AG20443 (cell line): ENCODE measurements around the gene BCL11B.

Experiments used
- DNase-seq: peaks from one replicate; pipeline ENCODE4 v3.0.0; 2012; ENCODE audit warnings: low spot score, mixed read lengths

BCL11B gene

DNA sequence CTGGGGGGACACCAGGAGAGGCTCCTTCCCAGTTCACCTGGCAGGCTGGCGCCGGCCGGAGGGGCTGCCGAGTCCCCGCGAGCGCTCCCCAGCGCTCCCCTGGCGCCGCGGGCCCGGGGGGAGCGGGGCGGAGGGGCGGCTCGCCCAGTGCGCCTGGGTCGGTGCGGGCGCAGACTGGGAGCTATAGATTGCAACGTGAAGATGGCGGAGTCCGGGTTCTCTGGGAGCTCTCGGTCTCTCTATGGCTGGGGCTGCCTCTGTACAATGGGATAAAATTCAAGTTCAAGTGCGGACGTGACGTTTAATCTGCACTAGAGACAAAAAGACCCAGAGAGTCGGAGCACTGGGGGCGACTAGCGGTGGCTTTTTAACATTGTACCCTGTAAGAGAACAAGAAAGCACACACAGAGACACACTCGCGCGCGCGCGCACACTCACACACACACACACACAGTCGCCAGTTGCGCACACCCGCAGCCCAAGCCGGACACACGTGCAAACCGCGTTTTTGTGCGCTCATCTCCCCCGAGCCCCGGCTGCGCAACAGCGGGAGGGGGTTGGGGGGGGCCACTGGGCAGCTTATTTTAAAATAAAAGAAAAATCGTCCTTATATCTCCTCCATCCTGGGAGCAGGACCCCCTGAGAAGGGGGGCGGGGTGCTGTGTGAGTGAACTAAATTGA, at the start of gene BCL11B:
Gene BCL11B, minus strand, starts transcription at position 247 of the 681 bp plus-strand sequence. CDS start 979 bp downstream, outside the sequence.
- peak; percentile 68 for DNase-seq

DNA sequence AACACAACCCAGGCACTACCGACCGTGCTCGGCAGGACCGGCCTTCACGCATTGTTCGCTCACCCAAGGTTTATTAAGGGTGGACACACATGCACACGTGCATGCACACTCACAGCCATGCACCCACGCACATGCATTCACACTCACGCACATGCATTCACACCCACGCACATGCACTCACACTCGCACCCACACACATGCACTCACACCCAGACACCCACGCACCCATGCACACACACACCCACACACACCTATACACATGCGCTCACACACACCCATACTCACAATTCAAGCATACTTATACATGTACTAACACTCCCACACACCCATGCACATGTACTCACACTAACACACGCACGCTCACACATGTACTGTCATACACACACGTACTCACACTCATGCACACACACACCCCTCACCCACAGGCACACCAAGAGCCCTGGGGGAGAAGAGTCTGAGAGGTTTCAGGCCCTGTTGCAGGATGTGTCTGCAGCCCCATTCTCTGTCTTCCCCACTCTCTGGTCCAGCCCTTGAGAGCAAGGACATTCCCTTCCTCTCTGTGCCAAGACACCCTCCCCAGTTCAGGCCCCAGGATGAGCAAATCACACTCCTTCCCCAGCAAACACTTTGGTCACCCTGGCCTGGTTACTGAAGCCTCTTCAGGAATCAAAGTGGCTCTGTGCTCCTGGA, 49.4 kb upstream of the BCL11B start:
- DNase-seq: peak; percentile 20

DNA sequence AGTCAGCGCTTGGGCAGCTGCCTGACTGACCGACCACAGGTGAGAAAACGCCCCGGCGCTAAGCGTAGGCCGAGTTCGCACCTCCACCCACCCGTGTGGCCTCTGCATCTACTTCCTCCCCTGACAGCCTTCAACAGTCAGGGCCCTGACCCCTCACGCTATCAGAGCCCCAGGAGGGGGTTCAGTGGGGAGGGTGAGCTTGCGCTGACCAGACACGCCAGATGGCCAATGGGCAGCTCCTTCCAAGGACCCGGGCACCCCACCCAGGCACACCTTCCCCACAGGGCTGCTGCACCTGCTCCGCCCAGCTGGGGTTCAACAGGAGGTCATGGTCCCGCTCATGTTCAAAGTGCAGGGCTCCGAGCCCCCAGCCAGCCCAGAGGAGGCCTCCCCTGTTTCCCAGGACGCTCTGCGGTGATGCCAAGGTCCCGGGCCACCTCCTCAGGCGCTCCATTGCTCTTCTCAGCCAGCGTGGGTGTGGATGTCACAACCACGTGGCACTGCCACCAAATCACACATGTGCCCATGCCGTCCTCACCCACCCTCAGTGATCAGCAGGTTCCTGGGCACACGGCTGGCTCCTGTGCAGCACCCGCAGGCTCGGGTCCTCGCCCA, 48.7 kb upstream of the BCL11B start:
- DNase-seq: peak; percentile 12

DNA sequence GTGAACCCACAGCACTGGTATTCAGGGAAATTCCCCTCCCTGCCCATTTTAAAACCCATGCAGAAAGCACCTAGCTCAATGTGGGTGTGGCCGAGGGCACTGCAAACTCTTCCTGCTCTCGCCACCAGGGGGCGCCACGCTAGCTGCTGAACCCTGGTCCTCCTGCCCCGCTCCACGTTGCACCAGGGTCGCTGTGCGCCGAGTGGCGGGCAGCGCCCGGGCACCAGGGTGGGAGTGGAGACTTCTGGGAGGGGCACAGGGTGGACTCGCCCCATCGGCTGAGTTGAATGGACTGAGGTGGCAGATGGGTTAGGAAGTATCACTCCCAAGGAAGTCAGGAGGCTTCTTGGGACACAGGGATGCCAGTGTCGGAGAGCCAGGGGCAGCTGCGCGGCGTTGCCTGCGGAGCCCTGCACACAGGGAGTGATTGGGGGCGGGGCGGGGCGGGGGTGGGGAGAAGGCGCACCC, 48.1 kb upstream of the BCL11B start:
- DNase-seq: peak; percentile 79

DNA sequence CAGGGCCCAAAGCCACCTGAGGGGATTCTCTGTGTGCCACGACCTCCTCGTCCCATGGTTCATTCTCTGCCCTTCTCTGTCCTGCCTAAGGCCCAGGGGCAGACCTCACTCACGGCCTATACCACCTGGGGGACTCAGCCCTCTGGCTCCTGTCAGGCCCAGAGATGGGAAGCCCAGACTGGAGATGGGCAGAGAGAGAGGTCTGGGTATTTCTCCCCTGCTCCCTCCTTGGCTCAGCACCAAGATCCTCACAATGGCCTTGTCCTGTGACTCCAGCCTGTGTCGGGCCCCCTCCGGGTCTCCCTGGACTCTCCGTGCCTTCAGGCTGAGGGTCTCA, 46.9 kb upstream of the BCL11B start:
- DNase-seq: no peak

DNA sequence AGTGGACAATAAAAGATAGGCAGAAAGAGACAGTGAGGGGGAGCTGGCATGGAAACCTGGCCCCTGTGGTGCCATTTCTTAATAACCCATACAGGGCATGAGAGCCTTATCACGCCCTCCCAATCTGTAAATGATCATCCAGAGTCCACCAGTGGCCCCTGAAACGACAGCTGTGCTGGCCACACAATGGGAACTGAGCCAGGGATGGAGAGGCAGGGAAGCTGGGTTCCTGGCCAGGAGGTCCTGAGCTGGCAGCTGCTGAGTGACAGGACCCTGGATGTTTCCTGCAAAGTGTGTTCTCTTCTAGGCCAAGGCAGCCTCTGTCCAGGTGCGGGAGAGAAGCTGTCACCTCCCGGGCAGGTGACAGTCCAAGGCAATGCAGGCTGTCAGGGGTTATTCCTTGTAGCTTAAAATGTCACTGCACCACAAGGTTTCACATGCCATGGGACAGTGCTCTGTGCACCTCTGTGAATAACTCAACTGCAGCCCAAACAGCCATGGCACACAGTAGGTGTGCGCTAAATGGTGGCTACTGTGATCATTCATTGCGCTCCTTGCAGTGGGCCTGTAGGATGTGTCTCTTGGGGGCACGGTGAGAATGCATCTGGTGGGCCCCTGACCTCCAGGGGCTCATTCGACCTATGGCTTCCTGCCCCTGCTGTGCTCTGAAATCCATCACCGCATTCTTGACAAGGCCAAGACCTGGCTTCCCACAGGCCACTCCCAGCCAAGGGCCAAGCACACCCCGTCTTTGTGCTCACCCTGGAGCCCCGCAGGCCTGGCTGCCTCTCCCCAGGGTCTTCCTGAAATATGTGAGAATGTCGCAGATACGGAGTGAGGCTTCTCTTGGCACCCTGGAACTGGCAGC, 46.3 kb upstream of the BCL11B start:
- DNase-seq: peak; percentile 8

DNA sequence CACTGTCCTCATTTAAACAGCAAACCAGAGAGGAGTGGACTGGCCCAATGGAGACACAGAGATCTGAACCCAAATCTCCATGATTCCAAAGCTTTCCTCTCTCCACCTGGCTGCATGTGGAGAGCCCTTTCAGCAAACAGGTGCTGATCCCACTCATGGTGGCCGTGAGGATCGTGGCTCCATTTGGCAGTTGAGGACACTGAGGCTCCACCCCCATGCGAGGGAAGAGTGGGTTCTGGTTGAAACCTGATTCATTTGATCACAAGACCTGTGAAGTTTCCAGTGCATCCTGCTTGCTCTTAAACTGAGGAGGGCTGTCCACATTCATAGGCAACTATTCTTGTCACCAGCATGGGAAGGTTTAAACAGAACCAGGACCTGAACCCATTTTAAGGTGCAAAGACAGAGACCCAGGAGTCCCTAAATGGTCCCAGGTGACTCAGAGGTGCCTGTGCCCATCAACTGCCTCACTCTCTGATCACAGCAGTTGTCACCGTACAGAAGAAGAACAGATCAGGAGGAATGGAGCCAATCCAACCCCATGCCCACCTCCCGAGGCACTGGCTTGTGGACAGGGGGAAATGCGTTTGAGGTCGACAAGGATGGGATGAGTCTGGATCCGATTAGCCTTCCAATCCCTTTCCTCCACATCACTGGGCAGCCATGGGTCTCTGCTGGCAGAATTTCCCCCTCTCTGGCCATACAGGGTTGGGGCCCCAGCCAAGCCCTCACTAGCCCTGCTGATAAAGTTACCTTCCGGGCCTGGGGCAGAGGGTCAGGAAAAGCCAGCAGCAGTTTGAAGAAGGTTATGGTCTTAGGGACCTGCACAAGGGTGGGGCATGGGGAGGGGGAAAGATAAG, 45.5 kb upstream of the BCL11B start:
- DNase-seq: no peak

DNA sequence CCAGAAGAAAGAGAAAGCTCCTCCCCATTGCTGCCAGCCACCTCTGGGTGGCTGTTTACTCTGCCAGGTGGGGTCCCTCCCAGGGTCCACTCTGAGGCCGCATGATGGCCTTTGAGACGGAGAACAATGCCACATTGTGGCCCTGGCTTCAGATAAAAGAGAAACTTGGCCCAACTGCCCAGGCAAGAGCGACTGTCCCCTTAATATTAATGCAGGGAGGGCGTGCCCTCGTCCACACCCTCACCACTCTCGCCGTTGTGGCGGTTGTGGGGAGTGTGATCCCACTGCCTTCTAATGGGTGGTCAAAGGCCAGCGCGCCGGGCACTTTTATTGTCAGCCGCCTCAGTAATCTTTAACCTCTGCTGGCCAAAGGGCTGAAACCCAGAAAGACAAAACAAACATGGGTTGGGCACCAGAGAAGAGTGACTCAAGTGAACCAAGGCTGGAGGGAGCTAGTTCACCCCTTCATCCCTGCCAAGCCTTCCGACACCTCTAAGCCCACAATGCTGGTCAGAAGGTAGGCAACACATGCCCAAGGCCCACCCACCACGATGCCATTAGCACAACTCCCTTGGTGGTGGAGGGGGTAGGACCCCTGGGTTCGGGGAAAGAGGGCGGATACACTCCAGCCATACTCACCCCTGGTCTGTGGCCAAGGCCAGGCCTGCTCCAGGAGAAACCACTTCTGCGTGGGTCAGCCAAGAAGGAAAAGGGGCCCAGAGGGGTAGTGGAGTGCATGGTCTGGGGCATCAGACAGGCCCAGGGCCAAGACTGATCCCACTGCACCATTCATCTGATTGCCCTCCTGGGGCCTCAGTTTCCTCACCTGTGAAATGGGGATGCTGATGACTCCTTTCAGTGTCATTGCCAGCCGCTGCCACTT, 44.5 kb upstream of the BCL11B start:
- no peak for DNase-seq

DNA sequence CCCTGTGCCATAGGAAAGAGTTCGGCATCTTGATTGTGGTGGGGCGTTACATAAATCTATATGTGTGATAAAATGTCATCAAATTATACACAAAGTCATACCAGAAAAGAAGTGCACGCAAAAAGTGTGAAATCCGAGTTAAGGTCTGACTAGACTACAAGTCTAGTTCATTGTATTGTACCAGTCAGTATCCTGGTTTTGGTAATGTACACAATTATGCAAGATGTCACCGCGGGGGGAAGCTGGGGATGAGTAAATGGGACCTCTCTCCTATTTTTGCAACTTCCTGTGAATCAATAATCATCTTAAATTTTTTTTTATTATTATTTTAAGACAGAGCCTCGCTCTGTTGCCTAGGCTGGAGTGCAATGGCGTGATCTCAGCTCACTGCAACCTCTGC, 43.2 kb upstream of the BCL11B start:
- no peak for DNase-seq

DNA sequence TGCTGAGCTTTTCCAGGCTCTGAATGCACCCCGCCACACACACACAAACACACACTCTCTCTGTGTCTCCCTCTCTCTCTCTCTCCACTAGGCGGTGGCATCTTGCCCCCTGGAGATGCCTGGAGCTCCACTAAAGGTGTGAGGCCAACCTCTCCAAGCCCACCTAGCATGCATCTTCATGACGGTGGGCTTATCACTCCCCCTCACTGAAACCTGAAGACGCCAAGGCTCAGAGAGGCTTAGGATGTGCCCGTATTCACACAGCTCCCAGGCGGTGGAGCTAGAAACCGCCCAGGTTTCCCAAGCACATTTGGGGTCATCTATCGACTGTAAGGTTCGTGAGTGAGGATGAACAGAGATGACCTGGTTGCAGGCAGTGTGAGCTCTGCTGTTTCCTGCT, 42.6 kb upstream of the BCL11B start:
- DNase-seq: no peak

DNA sequence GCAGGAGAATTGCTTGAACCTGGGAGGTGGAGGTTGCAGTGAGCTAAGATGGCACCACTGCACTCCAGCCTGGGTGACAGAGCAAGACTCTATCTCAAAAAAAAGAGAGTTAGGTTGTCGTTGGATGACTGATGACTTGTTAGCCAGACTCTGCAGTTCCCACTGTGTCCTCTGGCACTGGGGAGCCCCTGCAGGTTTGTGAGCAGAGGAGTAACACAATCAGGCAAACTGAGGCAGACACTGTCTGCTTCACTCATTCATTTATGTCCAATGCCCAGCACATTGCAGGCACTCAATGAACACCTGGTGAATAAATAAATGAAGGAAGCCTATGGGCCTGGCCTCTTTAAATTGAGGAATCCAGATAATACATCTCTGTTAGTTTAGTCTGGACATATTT, 41.2 kb upstream of the BCL11B start:
- DNase-seq: peak; percentile 2

DNA sequence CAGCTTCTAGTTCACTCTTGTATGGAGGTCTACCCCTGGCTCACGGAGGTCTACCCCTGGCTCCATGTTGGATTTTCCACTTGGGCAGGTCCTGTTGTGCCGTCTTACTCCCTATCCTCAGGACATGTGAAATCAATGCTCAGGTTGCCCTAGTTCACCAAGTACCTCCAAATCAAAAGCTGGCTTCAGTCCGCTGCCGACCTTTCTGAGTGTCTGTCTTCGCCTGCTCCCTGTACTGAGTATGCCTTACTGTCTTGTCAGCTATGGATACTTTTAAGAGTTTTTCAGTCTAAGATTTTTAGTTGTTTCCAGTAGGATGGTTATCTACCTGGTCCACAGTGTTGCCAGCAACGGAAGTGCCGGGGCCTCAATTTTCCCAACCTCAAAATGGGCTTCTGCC, 40.1 kb upstream of the BCL11B start:
- peak; percentile 2 for DNase-seq

DNA sequence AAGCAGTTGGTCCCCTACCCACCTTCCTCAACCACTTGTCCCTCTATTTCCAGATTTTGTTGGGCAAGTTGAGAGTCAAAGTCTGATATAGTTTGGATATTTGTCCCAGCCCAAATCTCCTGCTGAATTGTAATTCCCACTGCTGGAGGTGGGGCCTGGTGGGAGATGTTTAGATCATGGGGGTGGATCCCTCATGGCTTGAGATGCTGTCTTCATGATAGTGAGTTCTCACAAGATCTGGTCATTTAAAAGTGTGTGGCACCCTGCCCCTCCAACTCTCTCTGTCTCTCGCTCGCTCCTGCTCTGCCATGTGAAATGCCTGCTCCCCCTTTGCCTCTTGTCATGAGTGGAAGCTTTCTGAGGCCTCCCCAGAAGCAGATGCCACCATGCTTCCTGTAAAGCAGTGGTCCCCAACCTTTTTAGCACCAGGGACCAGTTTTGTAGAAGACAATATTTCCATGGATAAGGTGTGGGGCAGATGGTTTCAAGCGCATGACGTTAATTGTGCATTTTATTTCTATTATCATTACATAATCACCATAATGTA, 37.3 kb upstream of the BCL11B start:
- DNase-seq: no peak

DNA sequence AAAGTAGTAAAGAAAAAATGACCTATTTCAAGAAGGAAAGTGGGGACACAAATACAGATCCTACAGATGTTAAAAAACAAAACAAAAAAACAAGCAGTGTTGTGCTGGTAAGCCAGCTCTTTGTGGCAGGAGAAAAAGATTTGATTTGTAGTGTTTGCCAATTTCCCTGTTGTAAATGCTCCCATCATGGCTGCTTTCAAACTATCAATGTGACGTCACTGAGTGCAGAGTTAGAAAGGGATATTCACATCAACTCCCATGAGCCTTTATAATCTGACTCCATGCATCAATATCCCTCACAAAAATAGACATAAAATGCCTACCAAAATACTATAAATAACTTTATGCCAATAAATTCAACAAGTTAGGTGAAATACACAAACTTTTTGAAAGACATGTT, 32.2 kb upstream of the BCL11B start:
- no peak for DNase-seq

DNA sequence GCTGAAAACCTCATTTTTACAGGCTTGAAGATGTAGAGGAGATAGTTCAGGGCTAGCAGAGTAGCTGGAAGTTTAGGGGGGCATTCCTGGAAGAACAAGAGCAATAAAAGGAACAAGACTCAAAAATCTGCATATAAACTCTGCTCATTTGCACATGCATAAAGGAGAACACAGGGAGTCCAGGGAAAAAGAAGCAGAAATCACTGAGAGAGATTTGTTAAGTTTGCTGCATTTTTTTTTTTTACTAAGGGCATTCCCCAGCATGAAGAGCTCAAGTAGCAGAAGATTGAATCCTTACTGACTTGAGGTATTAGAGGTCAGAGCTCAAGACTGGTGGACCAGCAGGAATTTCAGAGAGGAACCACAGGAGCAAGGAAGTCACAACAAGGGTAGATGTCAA, 28.2 kb upstream of the BCL11B start:
- no peak for DNase-seq

DNA sequence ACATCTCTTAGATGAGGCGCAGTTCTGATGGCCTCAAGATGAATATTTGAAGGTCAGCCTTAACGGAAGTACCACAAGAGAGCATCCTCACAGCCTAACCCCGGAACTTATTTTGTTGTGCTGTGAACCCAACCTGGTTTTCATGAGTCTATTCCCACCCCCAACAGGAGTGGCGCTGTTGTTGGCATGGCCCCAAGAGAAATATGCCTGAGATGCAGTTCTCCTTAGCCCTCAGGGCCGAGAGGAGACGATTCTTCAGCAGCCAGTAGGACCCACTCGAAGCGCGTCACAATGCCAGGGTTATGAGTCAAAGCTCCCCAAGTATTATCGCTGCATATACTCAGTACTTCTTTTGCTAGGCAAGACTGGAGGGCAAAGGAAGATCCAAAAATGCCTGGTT, 24.5 kb upstream of the BCL11B start:
- no peak for DNase-seq

DNA sequence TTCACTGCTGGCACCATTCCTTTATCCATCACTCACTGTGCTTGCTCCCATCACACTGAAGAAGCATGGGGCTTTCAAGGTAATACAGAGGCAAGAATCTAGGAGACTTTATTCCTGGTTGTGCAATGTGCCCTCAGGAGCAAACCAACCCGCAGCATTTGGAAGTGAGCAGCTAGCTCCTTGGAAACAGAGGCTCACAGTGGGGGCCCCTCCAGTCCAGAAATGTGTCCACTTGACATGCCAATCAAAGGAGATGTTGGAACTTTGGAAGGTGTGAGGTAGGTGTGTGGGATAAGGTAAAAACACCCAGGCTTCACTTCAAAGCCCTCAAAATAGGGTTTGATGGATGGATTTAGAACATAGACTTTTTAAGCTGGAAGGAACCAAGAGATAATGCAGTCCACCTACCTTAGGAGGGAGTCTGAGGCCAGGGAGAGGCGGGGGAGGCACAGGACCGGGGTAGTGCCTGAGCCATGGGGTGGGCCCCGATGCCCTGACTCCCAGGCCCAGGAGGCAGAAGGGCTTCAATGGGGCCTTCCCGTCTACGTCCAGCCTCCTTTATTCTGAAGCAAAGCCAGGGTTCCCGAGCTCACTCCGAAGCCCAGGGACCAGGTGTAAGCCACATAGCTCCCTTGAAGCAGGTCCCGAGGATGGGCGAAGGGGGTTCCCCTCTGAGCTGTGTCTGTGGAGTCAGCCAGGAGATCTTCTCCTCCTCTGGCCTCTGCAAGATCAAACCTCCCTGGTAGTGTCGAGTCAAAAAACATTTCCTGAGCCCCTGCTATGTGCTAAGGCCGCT, 17.6 kb upstream of the BCL11B start:
- no peak for DNase-seq

DNA sequence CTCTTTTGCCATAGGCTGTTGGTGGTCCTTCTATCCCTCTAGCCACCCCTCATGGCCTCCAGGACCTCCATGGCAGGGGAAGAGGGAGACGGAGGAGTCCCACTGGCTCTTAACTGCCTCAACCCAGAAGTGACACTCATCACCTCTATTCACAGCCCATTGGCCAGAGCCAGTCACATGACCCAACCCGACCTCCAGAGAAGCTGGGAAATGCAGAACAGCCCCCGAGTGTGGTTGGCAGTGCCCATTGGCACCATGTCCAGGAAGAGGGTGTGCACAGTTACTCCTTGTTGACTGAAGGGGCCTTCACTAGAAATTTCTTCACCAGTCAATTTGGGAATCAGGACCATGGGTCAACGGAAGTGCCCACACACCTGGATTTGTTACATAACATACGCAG, 17.0 kb upstream of the BCL11B start:
- no peak for DNase-seq

DNA sequence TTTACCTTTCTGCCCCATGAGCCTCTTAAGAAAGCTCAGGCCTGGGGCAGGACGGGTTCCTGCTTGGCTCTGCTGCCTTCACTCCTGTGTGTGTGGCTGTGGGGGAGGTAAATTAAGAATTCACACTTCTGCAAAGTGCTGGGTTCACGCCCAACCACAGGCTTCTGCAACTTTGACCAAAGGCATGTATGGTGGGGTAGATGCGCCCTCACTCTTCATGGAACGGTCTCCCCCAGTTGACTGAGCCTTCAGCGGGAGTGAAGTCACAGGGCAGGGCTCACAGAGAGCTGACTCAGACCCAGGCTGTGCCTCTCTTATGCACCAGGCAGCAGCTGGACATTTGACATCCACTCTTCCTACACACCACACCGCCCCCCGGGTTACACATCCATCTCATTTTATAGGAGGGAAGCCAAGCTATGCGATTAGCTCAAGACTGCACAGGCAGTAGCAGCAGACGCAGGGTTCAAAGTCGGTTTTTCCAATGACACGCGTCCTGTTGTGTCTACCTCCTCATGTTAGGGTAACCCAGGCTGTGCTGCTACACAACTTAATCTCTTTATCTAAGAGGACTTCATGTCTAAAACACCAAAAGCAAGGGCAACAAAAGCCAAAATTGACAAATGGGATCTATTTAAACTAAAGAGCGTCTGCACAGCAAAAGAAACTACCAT, 15.4 kb upstream of the BCL11B start:
- DNase-seq: no peak
